Gastroesophageal sphincter (tissue), 3 donors: Measurements from ENCODE around the gene PCNT.

Experiments used
- EP300 ChIP-seq: sonication (generic); formaldehyde crosslinking; IDR thresholded peaks from one replicate; pipeline ENCODE4 v1.6.1; 2017; ENCODE audit warnings: antibody characterized with exemption, mild to moderate bottlenecking
- POLR2A ChIP-seq, 2 donors: fragments of 450-650 bp; IDR thresholded peaks; one replicate each; pipeline ENCODE4 v1.6.1; 2017; ENCODE audit warnings: antibody characterized with exemption in 2 of 2, mild to moderate bottlenecking in 2 of 2, moderate library complexity in 1 of 2
- POLR2AphosphoS5 ChIP-seq: sonication (generic); formaldehyde crosslinking; IDR thresholded peaks from one replicate; pipeline ENCODE4 v1.6.1; 2017; ENCODE audit warnings: antibody characterized with exemption
- TF ChIP-seq, protein P1 (sequence below), 4 experiments: fragments of 200-600 bp in 2 of 4; fragments of 450-650 bp in 2 of 4; sonication (generic) in 1 of 4; IDR thresholded peaks; one replicate each; pipeline ENCODE4 v1.5.1; 2017 to 2019; ENCODE audit warnings: antibody characterized with exemption in 4 of 4, mild to moderate bottlenecking in 2 of 4, moderate library complexity in 2 of 4

DNA sequence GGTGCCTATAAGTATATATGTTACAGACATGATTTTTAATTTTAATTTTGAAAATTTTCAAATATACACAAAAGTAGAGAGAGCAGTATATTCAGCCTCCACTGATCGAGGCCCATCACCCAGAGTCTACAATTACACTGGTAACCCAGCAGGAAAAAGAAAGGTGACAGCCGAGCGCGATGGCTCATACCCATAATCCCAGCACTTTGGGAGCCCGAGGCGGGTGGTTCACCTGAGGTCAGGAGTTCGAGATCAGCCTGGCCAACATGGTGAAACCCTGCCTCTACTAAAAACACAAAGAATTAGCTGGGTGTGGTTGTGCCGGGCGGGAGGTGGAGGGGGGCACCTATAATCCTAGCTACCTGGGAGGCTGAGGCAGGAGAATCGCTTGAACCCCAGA is 36.4 kb upstream of the PCNT start:
- TF ChIP-seq, protein P1, sequence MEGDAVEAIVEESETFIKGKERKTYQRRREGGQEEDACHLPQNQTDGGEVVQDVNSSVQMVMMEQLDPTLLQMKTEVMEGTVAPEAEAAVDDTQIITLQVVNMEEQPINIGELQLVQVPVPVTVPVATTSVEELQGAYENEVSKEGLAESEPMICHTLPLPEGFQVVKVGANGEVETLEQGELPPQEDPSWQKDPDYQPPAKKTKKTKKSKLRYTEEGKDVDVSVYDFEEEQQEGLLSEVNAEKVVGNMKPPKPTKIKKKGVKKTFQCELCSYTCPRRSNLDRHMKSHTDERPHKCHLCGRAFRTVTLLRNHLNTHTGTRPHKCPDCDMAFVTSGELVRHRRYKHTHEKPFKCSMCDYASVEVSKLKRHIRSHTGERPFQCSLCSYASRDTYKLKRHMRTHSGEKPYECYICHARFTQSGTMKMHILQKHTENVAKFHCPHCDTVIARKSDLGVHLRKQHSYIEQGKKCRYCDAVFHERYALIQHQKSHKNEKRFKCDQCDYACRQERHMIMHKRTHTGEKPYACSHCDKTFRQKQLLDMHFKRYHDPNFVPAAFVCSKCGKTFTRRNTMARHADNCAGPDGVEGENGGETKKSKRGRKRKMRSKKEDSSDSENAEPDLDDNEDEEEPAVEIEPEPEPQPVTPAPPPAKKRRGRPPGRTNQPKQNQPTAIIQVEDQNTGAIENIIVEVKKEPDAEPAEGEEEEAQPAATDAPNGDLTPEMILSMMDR (IDR thresholded peaks at IDR 0.05), result no peak
- TF ChIP-seq POLR2A (IDR thresholded peaks at IDR 0.05) (no peak), POLR2AphosphoS5 (no peak), EP300 (no peak)
